HS-27A (cell line): Measurements from ENCODE around the gene MYO15B.

Experiments used
- DNase-seq: peaks from one replicate; pipeline ENCODE4 v3.0.0-alpha.2; 2012; ENCODE audit warnings: low read depth, missing footprints

MYO15B gene

DNA sequence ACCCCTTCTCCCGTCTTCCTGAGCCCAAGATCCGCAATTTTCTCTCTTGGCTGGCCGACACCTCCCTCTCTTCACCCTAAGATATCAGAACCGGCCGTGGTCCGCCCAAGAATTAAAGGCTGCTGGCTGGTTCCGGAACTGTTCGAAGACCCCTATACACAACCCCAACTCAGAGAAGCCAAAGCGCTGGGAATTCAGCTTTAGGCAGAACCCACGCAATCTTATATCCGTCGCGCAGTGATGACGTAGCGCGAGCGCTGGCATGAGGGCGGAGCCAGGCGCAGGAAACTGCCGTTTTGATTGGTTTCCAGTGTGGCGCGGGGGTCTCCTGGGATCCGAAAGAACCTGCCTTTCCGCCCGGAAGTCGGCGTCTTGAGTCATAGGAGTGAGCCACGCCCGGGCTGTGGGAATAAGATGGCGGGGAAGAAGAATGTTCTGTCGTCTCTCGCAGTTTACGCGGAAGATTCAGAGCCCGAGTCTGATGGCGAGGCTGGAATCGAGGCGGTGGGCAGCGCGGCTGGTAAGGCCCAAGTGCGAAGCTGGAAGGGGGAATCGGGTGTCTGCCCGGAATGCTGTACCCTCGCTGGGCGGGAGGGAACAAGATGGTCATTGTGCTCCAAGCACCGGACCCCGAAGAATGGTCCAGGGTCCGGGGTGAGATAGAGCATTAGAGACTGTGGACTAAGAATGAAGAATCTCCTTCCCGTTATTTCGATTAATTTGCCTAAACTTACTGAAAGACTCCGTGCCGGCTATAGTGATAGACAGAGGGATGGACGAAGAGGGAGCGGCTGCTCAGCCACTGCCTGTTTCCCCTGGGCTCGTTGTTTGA, 79.6 kb downstream of the MYO15B start, which contains the start of the genes RECQL5 and SAP30BP:
Gene RECQL5 (minus strand): TSS at position 196 of the 832 bp plus-strand sequence. CDS start 597 bp downstream, outside the sequence.
Gene SAP30BP (plus strand): TSS at position 380 of the 832 bp plus-strand sequence. CDS start 35 bp downstream, at position 415.
- DNase-seq = peak; percentile 85

DNA sequence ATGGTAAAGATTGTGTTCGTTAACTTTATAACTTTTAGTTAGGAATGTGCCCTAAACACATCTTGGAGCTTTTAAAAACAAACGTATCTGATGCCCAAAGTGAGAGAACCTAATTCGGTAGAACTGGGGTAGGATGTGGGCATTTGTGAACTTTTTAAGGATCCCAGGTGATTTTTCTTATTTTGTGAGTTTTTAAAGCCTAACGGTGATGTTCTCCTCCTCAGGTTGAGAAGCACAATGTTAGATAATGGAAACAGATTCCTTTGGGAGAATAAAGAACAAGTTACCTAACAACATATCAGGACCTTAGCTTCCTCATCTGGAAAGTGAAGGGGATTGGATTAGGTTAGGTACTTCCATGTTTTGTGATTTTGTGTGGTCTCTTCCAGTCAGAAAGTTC, 80.2 kb downstream of the MYO15B start:
- no peak for DNase-seq

DNA sequence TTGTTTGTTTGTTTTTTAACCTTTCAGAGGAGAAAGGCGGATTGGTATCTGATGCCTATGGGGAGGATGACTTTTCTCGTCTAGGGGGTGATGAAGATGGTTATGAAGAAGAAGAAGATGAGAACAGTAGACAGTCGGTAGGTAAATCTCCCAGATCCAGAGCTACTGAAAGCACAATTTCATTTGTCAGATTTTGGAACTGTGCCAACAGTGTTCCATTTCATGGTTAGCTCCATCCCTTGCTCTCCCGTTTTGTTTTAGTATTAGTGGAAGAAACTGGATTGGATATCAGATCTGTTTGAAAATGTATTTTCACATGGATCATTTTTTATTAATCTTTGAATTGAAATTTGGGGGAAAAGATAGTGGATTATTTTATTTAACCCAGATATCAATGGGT, 80.9 kb downstream of the MYO15B start:
- DNase-seq = no peak

DNA sequence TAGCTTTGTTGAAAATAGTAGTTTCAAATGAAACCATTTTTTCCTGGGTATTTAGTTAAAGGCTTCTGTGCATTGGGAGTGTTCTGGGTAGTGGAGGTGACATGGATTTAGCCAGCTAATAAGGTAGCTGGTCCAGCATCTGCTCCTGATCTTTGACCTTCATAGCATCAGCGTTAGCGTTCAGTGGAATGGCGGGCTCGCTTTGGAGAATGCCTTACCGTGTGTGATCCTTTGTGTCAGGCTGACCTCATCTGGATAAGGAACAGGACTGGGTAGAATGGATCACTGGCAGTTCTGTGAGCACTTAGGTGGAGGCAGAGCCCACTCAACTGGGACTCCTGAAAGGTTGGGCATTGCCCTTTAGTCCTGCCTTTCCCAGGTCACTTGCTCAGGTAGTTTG, 83.3 kb downstream of the MYO15B start:
- DNase-seq = no peak

DNA sequence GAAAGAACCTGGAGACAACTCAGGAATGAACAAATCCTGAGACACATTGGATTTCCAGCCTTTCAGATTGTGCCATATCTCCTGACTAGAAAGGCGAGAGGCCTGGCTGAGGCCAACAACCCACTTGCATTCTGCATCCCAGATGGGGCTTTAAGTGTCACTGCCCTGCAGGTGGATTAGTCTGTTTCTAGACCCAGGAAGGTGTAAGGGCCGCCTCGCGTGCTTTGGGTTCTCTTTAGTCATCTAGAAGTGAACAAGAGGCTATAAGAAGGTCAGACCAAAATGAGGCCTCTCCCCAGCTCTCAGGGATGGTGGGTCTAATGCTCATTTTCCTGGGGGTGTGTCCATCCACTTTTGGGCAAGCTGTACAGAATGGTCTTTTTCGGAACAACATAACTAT, 84.4 kb downstream of the MYO15B start:
- no peak for DNase-seq

DNA sequence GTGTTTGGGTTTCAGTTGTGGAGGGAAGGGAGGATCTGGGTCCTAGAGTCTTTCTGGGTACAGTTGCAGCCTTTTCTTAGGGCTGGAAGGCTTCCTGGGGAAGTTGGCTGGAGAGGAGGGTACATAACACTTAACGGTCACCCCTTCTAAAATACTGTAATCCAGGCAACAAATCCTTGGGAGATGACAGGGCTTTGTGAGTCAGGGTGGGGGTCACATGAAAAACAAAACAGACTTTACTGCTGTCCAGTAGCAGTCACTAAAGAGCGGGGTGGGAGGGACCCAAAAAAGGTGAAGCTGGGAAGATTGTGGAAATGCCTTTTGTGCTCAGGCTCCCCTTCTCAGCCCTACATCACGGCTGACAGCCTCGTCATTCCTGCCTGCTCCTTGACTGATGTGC, 85.9 kb downstream of the MYO15B start:
- DNase-seq = no peak
